Superior temporal gyrus (tissue), 1 donor: Measurements from ENCODE around the gene TFAP2D.

Experiments
- DNase-seq: peaks from one replicate; pipeline ENCODE4 v3.0.0-alpha.2; 2016; ENCODE audit errors: extremely low spot score

Gene TFAP2D

DNA sequence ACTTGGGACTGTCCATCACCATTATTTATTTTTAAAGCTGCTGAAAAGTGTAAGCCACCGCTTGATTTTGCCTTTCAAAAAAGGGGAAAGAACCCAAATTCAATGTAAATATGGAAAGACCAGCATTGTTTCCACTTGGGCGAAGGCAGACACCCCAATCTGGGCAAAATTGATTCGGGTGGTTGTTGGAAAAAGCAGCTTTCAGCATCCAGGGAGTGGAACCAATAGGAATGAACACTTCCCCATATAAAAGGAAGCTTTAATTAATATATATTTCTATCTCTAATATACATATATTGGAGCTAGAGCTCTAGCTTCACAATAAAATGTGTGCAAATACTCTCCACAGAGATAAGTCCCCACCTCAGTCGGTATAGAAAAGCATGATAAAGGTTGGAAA, at the start of gene TFAP2D:
TSS of gene TFAP2D (plus strand) at position 301 of the 400 bp plus-strand sequence. CDS start 530 bp downstream, outside the sequence.
- no peak for DNase-seq

DNA sequence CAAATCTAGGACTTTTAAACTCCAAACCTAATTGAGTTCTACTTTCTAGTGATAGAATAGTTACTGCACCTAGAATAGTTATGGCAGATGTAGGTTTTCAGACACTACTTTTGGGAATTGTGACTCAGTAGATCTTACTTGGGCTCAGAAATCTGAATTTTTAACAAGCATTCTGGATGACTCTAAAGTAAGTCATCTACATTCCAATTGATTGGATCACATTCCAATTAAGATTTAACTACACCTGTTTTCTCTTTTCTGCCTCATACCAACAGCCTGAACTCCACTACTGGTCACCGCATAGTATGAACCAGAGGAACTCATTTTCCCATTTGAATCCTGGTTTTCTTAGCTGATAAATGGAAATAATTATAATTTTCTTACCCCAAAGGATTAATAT, 49.5 kb upstream of the TFAP2D start:
- no peak for DNase-seq

DNA sequence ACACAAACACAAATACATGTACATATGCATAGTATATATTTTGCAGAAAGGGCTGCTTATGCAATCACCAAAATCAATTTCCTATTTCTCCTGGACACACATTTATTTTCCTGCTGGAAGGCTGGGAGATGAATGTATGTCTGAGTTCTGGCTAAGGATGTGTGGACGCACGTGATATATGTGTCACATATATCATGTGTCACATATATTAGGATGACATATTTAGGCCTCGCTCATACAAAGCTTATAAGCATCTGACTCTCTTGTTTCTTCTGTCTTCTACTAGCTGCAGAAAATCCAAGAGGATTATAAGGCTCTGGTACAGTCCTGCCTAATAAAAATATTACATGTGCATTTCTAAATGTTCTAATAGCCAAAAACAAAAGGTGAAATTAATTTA, 47.2 kb upstream of the TFAP2D start:
- no peak for DNase-seq

DNA sequence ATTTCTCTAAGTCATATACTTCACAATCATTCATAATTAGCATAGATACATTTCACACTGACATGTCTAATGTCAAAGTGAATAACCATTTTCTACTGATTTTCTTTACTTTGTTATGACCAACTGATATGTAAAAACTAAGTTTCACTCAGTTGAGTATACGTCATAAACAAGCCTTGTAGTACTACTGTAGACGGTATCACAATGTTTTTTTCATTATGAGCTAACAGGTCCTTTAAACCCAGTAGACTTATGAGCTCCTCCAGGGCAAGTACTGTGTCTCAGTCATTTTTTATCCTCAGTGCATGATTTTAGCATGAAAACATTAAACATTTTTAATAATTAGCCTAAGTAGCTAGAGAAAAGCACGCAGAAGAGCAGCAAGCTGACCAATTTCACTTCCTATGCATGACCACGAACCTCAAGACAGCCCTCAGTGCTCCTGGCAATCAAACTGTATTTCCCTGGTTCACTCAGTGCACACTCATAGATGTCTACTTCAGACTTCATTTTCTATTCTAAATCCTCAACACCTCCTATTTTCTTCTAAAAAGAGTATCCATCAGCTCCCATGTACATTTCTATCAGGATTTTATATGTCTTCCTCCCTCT, 32.0 kb upstream of the TFAP2D start:
- no peak for DNase-seq

DNA sequence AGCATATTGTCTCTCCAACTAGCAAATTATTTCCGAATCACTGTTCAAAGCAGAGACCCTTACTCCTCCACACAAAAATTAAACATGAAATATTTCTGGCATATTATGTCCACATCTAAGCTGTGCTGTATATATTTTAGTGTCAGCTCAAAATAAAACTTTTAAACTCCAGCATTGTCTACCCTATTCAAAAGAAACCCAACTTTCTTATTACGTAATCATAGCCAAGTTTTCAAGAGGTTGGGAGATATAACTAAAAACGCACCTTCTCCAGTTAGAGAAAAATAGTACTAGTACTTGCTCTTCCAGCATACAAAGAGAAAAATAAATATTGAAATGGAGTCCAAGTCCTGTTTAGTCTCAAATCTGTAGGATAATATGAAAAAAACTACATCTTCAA, 24.1 kb upstream of the TFAP2D start:
- no peak for DNase-seq

DNA sequence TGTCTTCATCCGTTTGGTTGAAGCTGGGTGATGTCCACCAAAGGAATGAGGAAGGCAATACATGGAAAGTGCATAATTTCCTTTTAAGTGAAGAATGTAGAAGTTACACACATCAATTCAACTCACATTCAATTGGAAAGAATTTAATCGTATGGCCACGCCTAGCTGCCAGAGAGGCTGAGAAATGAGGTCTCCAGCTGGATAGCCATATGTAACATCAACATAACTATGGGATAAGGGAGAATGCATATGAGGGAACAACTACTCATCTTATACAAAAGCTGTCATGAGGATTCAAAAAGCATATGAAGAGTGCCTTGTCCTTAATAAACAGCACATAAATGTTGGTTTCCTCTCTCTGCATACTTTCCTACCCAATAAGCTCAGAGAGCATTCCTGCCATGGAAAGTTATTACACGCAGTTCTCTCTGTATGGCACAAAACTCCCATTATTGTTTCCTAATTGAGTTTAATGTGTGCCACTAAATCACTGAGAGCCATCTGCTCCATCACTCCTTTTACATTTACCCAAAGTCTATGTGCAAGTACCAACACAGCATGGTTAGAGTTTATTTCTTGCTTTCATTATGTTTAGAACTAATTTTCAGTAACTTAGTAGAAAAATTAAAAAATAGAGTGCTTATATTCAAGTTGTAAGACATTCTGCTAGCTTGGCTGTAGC, 21.4 kb upstream of the TFAP2D start:
- DNase-seq = no peak

DNA sequence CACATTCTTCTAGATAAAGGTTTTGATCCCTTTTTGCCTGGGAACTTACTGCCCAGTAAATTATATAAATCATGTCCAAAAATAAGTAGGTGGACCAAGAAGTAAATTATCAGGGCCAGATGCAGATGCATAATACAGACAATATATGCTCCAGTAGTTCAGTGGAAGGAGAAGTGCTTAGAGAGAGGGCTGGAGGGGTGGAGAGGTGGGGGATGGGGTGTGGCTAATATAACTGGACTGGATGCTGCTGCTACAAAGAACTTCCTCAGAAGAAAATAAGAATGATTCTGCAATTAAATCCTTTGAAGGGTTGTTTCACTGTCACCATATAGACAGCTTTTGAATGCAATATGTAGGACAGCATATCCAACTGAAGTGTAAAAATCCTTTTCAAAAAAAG, 14.8 kb upstream of the TFAP2D start:
- no peak for DNase-seq

DNA sequence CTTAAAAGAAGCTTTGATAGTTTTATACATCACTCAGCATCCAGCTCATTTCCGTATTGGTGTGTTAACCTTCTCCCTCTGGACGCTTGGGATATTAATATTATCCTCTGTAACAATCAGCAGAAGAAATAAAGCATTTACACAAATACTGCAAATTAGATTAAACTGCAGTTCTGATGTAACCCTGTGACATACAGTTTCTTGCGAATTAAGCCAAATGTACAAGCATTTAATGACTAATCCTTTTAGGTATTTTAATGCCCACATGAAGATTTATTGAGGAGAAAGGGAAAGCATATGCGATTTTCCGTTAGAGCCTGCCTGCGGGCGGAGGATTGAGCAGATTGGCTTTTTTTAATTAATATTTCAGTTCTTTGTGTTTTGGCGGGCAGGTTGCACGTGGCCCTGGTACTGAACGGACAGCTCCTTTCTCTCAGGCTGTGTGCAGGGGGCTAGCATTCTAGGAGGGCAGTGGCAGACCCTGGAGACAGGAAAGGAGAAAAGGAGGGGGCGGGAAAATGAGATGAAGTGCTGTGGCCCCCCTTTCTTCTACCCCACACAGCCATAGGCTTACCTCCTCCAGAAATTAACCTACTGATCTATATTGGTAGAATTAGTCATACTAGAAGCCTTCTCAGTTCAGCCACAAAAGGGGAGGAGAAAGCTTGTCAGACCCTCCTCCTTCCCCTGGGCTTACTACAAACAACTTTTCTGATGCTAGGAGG, 14.1 kb upstream of the TFAP2D start:
- no peak for DNase-seq

DNA sequence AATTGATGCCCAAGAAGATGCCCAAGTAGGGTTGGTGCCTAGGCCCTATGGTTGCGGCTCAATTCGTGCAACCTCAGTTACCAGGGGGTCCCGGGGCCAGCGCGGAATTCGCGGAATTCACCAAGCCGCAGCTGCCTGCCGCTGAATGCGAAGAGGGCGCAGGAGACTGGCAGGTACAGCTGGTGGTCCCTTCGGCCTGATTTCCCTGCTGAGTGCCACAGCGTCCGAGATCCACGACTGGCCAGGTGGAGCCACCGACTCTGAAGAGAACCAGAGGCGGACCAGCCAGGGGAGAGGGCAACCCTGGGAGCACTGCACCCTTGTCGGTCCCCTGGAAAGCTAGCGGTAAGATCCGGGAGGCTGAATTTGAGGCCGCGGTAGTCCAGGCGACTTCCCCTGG, 6.8 kb upstream of the TFAP2D start:
- DNase-seq = no peak

DNA sequence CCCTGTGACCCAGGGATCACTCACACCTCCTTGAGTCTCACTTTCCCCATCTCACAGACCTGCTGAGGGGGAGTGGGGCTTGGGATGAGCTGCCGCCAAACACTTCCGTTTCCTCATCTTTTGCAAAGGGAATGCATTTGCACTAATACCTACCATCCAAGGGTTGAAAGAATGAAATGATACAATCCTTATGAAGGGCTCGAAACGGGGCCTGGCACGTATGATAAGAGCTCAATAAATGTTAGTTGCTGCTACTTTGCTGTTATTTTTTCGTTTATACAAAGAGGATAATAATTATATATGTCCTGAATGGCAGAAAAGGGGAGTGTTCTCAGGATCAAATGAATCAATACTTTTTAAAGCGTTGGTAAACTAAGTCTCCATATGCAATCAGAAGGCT, 6.1 kb upstream of the TFAP2D start:
- no peak for DNase-seq

DNA sequence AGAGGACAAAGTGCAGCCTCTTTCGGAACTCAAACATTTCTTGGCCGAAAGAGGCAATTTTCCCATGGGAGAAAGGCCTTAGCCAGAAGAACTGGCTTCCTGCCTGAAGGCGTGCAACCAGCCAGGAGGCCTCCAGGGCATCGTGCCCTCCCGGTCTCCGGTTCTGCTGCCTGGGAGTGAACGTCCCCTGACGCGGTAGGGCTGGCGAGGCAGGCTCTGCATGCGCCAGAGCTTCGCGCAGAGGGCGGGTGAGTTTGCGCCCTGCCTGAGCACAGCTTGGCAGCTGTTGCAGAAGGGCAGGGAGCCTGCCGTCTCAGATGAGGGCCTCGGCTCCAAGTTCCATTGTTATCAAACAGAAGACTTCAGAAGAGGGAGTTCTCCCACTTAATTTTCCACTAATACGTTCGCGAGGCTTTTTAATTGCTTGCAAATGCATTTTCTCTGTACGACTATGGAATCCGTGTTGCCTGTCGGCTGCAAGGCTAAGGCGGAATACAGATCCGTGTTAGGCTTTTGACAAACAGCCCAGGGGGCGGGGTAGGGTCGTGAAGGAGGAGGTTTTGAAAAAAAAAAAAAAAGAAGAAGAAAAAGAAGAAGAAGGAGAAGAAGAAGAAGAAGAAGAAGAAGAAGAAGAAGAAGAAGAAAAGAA, 5.5 kb upstream of the TFAP2D start:
- no peak for DNase-seq

DNA sequence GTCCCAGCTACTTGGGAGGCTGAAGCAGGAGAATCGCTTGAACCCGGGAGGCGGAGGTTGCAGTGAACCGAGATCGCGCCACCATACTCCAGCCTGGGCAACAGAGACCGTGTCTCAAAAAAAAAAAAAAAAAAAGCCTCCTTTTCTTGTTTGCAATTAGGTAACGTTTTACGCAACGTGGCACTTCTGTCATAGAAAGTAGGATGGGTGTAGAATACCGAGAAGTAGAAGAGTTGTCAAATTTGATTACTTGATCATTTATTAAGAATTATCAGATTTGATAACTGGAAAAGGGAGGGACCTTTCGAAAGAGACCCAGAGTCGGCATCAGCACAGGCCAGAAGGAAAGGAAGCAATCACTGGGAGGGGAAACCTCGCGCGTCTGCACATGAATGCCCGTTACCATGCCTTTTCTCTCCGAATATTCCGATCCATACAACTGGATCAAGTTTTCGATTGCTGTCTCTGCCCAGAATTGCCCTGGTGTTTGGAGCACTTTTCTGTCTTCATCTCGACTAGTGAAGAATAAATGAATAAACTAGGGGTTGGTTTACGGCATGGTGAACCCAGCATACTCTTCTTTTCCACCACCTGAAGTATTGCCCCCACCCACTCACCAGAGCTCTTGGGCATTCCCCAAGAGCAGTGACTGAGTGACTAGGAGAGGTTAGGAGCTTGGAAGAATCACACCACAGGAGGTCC, 4.5 kb upstream of the TFAP2D start:
- DNase-seq = no peak

DNA sequence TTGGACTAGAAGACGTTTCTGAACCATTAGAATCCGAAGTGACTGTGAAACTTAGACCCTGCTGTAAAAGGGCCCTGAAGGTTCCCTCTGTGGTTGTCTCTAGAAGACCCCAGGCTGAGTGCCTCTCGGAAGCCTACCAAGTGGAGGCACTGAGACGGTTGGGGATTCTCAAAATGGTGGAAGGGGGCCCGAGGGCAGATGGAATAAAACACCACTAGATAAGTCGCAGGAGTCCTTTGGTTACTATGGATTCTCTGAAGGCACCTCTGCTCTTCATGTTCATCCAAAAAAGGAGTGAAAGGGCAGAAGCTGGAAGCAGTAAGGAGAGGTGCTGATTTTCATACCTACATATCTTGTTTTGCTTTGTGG, 4.0 kb upstream of the TFAP2D start:
- DNase-seq = no peak

DNA sequence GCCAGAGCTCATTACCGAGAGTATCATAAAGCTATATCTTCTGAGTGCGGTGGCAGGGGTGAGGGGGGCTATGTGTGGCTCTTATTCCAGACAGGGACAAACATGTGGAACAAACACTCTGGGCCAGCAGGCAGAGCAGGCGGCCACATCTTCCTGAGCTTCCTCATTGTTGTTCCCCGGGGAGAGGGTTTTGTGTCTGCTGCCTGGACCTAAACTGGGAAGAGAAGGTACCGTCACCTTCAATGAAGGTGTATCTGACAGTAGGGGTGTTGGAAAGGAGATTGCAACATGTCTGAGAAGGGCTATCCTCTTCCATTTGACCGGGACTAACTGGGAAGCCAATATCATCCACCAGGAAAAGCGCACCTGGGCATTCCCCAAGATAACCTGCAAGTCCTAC, 1.6 kb upstream of the TFAP2D start:
- DNase-seq = no peak

DNA sequence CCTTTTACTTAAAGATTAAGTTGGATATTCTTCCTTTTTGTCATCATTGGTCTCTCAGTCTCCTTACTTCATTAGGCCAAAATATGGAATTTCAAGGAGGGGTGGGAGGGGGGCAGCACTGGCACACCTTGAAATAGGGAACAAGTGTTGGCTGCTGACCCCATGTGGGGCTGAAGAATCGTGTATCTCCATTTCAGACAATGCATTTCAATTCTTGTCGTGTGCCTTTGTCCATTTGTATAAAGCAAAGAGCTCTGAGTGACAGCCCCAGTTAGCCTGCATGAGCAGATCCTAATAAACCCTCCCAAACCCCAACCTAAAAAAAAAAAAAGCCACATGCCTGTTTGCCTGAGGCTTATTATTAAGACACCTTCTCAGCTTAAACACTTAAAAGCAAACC, 1.0 kb upstream of the TFAP2D start:
- DNase-seq = no peak

DNA sequence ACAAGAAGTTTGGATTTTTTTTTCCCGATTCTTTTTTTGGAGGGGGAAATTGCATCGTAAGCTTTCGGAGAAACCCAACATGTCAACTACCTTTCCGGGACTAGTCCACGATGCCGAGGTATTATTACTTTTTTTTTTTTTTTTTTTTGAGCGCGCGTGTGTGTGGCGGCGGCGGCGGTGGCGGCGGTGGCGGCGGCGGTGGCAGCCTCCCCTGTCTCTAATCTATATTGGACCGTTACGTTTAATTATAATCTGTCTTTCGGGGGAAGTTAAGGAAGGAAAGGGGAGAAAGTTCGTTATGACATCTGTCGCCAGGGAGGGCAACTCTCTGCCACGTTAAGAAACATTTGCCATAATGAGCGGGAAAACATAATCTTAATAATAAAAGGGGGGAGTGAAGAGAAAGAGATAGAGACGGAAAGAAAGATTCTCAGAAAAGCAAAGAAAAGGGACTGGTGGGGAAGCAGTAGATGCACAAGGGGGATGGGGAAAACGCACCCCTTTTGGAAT, 706 bp downstream of the TFAP2D start:
- DNase-seq = no peak

DNA sequence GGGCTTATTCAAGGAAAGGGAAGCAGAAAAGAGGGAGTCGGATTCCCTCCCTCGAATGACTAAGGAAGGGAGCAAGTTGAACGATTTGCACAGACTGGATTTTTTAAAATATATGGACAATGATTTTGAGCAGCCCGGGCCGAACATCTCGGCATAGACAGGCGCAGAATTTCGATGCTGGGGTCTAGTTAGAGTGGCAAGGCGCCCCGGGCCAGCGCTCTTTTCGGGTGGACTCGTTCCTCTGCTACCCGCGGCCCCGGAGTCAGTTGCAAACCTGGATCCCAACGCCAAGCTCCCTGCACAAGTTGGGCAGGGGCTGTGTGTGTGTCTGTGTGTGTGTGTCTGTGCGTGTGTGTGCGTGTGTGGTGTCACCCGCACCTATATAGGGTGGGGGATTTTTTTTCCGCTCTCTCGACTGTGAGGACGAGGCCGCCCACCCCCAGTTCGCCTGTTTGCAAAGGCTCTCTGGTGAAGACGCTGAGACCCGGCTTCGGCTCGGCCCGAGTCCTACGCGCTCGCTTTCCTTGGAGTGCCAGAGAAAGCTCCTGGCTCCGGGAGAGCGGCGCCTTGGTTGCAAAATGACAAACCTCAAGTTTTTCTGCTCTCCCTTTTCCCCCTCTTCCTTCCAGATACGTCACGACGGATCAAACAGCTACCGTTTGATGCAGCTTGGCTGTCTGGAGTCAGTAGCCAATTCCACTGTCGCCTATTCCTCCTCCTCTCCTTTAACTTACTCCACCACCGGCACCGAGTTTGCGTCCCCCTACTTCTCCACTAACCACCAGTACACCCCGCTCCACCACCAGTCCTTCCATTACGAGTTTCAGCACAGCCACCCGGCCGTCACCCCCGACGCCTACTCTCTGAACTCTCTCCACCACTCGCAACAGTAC, 1.4 kb downstream of the TFAP2D start:
- DNase-seq = no peak

DNA sequence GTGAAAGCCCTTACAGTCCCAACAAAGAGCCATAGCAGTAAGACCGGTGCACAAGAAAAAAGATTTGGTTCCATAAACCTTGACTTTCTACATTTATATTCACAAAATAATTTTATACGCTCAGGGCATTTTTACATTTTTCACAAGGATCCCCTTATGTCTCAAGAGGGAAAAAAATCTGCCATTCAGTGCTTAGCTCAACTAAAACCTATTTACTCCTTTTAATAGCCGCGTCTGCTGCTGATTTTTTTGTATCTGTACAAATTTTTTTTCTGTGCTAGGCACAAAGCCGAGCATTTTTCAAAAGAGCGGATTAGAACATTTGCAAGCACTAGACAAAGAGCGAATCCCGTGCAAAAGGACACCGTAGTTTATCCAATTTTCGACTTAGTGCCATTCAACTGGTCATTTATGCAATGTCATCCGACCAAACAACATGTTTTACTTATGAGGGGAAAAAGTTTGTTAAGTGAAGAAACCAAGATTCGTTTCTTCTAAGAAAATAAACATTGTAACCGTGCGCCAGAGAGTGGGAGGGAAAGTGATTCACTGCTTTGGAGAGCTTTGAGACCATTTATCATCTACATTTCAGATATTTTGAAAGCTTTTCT, 3.7 kb downstream of the TFAP2D start:
- DNase-seq = no peak

DNA sequence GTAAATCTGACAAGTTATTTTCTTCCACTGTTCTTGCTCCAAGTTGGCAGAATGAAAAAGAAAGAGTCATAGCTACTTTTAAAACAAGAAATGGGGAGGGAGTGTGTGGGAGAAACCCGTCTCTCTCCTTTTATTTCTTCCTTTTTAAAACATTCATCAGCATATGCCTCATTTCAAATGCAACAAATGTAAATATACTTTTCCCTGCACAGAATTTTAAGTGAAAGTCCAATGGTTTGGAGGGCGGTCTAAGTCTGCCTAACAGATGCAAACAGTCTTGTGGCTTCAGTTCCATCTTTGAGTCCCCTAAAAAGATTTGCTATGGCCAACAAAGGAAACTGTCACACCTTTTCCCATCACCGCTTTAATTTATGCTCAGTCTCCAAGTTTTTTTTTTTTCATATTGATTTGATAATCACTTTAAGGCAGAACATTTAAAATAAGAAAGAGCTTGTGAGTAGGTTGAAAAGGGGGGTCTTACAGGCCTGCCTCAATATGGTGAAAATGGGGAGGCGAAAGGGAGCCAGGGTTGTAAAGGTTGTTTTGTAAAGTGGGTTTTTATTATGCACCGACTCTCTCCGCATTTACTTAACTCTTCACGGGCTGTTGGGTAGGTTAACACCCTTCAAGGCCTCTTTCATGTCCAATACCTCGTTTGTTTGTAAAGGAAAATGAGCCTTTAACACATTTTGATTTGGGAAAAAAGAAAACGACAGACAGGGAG, 4.6 kb downstream of the TFAP2D start:
- DNase-seq = no peak

DNA sequence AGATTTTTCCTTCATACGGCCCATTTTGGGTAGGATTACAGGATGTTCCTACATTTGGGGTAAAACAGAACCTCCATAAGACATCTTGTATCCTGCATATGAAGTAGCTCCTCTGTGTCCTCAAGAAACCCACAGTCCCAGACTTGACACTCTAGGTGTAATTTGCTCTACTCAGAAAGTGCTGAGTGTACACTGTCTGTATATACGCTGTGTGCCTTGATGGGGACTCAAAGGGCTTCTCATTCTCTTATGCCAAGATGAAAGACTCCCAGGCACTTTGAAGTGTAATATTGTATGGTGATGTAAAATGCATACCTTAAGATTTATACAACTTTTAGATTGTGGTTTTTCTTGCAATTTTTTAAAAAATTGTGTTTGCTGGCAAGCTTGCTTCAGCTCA, 5.2 kb downstream of the TFAP2D start:
- DNase-seq = no peak
